Measurements from ENCODE around the gene CA4.

CA4 gene

DNA sequence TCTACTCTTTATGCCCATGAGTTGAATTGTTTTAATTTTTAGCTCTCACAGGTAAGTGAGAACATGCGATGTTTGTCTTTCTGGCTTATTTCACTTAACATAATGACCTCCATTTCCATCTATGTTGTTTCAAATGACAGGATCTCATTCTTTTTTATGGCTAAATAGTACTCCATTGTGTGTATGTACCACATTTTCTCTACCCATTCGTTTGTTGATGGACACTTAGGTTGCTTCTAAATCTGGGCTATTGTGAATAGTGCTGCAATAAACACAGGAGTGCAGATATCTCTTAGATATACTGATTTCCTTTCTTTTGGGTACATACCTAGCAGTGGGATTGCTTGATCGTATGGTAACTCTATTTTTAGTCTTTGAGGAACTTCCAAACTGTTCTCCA is 19.3 kb upstream of the CA4 start:
- DNase-seq (ENCODE audit: low spot score): no peak

DNA sequence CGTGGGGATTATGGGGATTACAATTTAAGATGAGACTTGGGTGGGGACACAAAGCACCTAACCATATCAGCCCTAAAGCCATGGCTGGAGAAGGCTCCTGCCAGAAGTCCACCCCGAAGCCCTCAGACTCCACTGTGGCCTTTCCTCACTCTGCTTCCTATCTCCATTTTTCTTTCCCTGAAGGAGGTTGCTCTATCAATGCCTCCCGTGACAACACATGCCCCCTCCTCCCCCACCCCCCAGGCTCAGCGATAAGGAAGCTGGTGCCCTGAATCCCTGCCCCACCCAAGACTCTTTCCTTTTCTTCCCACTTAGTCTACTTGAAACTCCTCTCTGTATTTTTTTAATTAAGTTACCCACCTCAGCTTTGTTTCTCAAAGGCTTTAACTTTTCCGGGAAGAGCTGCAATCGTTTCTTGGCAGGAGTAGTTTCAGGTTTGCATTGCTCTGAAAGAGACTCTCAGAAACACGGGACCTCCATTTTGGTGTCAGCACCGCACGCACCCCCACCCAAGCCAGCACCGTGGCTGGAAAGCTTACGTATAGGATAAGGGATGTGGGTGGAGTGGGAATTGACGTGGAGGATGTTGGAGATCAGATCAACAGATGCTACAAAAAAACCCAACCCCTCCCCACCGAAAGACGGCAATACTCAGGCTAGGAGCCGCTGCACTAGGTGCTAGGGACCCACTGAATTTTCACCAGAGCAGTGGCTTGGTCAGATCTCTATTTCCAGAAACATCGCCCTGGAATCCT is 15.2 kb upstream of the CA4 start:
- no peak for DNase-seq (ENCODE audit: low spot score)

DNA sequence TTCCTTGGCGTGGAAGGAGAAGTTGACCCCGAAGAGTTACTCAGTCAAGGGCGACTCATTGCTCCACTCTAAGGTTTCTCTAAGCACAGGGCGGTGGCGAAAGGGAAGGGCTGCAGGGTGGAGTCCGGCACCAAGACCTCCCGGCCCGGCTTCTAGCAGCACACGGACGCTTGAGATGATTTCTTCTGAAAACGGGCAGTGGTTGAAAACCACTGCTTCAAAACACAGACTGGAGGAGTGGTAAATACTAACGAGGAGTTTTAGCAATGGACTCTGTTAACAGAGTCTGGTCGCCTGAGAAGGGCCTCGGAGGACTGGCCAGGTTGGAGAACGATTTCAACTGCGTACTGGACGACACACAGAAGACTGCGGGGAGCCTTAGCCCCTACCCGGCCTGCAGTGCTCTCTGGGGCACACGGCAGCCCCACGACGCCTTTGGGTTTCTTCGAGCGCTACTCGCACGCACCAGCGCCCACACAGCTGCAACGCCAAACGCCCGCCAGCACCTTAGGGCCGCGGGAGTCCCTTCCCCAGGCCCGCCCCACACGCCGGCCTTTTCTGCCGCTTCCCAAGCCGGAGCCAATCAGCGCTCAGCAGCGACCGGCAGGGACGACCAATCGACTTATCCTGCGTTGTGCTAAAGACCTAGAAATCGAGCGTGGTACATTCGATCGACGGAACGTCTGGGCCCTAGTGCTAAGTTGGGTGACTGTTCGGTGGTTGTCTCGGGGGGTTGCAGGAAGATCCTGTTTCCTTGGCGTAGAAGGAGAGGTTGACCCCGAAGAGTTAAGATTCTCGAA is 14.4 kb upstream of the CA4 start:
- no peak for DNase-seq (ENCODE audit: low spot score)

DNA sequence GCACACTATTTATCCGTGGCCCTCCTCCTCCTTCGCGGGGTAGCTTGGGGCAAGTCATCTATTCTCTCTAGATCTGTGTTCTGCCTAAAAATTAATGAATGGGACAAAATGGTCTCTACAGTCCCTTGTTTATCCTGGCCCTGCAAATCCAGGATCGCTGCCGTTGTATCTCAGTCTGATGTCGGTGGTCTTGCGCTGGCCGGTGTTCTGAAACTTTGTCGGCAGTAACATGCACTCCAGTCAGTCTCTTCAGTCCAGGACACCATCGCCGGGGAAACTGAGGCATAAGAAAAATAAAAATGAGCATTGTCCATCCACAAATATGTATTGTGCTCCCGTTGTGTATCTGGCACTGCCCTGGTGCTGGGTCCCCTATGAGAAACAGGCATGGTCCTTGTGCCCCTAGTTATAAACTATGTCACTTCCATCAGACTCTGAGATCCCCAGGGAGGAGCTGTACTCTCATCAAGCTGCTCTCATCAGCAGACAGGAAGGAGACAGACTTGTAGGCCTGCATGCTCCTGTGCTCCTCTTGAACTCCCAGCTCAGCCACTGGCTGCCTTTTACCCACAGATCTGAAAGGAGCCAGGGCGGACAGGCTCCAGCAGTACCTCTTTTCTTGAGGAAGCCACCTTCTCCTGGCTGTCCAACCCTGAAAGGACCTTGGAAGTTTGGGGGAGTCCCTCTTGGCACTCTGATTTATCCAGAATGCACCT is 13.7 kb upstream of the CA4 start:
- DNase-seq (ENCODE audit: low spot score): no peak

DNA sequence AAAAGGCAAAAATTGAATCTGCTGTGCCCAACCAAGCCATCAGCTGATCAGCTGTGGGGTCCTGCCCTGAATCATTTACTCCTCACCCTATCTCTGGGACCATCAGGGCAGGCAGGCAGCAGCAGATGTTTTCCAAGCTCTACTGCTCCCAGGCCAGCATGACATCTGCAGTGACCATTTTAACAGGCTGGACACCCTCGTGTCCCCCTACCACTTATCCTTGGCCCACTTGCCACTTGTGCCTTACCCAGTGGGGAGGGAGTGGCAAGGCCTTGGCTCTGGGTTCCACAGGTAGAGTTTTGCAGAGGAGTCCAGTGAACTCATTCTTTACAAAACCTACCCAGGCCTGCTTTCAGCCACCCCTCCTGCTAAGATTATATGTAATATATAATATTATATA is 12.0 kb upstream of the CA4 start:
- DNase-seq (ENCODE audit: low spot score): no peak

DNA sequence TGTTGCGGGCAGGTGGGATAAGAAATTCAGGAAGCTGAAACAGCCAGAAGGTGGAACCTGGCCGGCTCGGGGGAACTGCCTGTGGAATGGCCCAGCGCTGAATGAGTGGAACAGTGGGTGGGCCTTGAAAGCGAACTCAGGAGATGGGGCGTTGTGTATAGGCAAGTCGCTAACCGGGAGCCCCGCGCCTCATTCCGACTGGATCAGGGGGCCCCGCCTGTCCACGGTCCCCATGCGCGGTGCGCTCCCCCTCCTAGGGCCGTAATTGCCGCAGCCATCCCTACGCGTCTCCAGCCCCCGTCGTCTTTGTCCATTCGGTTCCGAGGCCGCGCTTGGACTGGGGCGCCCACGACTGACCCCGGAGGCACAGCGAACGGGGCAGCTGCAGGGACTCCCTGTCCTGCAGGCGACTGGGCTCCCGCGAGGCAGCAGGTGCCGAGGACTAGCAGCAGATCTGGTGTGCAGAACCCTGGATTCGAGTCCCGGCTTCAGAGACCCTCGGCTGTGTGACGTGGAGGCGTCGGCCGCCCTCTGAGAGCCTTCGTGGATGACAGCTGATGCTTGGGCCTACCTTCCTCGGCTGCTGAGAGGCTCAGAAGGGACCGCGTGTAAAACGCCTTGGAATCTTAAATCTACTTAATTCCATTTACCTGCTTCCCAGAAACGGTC is 10.9 kb upstream of the CA4 start:
- no peak for DNase-seq (ENCODE audit: low spot score)

DNA sequence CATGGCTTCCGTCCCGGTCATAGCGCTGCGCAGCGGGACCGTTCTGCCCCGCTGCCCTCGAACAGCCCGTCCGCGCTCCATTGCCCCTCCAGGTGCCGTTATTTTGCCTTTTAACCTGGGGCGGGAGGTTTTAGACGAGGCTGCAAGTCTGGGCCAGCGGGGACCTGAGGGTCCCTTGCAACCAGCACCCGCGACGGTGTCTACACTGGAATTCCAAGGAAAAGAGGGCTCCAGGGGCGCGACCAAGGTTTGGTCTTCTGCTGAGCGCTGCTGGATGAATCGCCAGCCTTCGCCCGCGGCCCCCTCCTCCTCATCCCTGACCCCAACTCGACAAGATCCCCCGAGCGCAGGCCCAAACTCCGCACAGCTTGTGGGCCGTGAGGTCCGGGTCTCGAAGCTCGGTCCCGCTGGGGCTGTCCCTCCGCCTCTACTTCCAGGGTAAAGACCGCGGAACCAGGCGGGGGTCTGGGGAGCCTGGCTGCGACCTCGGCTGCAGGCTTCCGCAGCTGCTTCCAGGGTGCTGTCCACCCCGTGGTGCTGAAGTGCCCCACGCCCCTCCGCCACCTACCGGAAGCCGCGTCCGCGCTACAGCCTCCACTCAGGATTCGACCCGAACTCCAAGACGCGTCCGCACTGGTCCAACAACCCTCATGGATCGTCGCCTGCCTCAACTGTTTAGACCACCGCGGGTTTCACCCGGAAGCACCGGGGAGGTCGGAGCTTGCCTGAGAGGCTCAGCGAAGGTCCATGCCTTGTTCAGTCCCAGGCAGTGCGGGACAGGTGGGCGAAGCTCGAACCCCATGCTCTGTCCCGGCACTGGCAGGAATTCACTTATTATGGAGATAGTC is 10.1 kb upstream of the CA4 start:
- peak; percentile 57 for DNase-seq (ENCODE audit: low spot score)

DNA sequence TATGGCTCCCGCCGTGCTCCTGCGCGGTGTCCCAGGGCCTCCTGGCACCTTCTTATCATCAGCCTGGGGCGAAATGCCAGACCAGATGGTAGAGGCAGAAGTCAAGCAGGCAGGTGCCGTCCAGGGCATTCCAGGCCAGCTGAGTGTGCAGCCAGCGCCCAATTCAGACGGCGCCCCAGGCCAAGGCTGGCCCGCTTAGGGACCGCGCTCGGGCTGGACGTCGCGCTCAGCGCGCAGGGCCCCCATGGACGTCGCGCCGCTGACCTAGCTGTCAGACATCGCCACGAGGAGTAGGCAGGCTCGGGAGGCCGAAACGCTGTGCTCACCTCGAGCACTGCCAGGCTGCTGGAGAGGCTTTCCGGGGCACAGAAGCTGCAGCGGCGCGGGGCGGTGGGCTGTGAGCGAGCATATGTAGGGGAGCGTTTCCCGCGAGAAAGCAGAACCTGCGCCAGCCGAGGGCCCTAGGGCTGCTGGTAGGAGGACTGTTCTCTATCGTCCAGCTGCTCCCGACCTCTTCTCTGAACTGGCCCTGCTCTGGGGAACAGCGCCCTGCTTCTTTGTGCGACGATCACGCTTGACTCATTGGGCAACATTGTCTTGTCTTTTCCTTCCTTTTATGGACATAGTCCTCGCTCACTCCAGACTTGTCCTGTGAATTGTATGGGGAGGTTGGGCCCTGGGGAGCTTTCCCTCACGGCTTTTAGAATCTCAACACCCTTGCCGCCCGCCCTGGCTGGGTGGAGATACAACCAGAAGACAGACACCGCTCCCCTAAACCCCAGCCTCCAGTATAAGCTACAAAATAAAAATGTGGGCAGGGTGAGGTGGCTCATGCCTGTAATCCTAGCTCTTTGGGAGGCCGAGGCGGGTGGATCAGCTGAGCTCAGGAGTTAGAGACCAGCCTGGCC is 8.4 kb upstream of the CA4 start:
- no peak for DNase-seq (ENCODE audit: low spot score)

DNA sequence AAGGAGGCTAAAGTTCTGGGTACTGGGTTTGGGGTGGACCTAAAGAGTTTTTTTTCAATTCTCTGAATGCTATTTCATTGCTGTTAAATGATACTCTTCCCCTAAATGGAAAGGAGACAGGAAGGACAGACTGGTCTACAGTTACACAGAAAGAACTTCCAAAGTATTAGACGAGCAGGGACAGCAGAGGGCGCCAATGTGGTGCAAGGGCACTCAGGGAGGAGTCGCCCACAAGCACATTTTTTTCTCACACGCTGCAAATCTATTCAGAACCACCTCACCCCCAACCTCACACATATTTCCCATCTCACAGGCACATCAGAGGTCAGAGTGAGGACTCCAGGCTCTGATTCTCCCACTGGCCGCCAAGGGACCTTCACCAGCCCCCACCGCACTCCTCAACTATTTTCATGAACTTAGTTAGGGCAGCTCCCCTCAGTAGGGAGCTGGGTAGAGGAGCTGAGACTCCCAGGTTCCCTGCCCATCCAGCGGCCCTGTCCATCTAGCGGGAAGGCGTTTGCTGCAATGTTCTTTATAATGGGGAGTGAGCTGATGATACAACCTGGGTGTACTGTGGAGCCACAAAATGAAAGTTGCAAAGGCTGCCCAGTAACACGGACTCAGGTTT is 6.8 kb upstream of the CA4 start:
- DNase-seq (ENCODE audit: low spot score): peak; percentile 87

DNA sequence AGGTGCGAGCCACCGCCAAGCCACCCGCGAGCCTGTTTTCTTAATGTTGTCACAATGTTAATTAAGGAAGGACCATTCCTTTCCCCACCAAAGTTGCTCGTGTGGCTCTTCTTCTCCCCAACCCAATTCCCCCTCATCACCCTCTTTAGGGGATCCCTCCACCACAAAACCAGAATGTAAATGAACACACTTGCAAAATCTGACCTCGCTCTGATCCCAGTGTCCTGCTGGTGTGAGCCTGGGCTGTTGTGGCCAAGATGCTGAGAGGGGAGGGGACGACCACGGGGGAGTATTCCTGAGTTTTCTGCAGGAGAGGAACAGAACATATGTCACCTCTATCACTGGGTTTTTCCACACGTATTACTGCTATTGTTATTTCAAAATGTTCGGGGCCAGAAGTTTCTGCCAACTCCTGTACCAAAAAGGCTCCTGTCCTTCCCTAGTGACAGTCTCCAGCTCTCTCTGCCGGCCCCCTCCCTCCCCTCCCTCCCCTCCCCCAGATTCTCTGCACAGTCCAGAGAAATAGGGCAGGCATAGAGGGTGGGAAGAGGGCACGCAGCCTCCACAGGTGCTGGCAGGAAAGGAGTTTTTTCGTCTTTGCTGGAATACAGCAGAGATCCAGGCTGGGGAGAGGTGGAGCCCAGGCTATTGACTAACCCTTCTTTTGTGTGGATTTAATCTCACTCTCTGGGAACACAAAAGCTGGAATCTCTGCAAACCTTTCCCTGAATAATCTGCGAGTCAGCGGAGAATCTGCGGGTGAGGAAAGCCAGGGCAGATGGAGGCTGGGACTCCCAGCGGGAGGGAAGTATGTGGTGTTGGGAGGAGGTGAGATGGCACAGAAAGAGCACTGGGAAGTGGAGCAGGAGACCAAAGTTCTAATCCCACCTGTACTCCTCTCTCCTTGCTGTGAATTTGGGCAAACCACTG is 4.5 kb upstream of the CA4 start:
- DNase-seq (ENCODE audit: low spot score): no peak

DNA sequence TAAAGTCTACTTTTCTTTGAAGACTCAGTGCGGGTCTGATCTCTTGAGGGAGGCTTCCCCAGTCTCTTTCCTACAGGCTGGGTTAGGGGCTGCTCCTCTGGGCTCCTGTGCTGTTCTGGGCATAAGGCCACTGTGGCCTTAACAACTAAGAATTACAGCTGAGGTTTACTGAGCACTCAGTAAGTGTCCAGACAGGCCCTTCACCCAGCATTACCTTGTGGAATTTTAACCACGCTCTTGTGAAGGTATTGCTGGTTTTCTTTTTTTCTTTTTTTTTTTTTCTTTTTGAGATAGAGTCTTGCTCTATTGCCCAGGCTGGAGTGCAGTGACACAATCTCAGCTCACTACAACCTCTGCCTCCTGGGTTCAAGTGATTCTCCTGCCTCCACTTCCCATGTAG is 3.6 kb upstream of the CA4 start:
- no peak for DNase-seq (ENCODE audit: low spot score)

DNA sequence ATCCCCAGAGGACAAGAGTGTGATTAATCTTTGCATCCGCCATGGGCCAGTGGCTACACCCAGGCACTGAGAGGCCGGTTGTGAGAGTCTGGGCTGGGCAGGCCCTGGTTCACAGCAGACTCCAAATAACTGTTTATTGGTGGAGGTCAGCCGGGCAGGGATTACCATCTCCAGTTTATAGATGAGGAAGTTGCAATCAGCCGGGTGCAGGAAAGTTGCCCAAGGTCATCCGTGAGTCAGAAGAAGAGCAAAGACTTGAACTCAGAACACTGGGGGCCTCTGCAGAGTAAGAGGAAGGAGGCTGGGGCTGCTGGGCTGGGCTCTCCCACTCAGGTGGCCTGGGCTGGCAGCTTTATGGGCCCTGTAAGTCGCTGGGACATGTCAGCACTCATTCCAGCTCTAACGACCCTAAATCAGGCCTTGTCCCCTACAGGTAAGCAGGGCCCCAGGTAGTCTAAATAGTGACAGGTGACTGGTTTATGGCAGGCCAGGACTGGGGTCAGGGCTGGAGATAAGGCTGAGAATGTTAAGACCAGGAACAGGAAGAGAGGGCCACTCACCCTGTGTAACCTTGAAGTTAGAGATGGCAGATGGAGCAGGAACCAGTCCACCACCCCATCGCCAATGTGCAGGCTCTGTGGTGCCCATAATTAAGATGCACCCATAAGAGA is 2.1 kb upstream of the CA4 start:
- DNase-seq (ENCODE audit: low spot score): no peak

DNA sequence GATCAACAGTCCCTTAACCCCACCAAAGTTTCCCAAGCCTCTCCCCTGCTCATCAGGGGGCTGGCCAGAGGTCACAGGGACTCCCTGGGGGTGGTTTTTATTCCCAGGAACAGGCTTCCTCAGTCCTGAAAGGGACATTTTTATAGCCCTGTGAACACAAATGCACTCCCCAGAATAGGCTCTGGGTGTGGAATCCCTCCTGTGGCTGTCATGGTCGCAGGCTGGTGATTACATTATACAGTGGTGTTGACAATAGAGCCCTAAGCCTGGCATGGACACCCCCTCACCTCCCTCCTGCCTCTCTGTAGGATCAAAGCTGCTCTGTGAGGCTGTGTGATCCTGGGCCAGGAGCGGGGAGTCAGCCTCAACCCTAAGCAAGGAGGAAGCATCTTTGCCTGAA is 1.4 kb upstream of the CA4 start:
- DNase-seq (ENCODE audit: low spot score): no peak

DNA sequence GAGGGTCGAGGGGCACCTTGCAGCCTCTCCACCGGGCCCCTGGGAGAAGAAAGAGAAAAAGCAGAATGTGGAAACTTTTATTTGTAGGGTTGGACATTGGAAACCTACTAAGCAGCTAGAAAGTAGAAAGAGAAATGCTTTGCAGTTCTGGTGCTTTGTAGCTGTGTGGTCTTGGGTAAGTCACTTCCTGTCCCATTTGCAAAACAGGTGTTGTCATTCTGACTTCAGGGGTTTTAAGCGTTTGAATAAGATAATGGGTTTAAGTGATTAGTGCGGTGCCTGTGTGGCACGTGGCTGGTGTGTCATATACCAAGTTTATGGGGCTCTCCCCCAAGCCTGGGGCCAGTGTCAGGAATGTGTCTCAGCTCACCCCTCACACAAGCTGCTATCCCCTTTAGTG is 1.6 kb downstream of the CA4 start:
- no peak for DNase-seq (ENCODE audit: low spot score)

DNA sequence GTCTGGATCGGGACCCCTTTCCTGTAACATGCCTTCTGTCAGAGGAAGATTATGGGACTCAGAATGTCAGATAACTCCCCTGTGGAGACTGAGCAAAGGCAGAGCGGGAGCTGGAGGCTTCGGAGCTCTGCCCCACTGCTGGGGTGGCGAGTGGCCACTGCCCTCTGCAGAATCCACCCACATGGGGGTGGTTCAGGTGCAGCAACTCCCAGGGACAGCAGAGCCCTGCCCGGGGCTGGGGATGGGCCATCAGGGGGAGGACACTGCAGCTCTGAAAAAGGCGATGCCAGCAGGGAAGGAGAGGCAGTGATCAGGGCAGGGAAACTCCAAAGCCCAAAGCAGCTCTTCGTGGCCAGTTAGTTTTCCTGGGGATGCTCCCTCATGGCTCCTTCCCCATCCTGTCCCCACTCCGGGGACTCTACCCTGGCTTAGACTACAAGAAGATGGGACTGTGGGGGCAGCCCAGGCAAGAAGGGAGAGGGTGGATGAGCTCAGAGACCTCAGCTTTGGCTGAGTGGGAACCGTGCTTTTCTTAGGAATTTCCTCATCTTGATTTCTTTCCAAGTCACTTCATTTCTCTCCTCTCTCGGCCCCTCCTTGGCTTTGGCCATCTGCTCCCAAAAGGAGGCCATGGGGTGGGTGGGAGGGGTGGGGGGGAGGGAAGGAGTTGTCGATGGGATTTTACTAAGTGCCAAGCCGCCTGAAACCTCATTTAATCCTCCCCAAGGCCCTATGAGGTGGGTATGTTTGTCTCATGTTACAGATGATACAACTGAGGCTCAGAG is 4.0 kb downstream of the CA4 start:
- no peak for DNase-seq (ENCODE audit: low spot score)

DNA sequence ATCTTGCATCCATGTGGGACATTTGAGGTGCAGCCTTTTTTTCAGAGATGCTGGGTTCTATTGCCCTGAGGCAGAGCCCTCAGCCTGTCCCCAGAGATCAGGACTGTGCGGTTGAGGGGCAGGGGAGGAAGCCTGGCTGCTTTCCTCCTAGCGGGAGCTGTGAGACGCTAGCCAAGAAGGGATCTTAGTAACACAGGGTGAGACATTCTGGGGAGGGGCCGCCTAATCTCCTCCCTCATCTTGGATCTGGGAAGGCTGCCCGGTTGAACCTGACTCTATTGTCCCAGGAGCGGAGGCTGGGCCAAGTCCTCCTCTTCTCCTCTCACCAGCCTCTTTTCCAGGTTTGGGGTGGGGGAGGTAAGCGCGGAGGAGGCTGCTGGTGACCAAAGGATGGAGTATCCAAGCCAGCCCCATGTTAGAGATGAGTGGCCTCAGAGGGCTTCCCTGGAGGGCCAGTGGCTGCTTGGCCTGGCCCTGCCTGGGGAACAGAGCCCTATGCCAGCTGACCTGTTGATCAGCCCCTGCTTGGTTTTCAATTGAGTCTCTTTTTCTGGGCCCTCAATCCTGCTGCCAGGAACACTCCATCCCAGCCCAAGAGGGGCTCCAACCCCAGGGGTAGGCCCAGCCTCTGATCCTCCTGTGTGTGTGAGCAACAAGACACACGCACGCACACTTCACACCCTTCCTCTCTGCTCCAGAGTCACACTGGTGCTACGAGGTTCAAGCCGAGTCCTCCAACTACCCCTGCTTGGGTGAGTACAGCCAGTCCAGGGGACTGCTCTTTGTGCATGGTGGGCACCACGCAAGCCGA is 5.0 kb downstream of the CA4 start:
- DNase-seq (ENCODE audit: low spot score): no peak

DNA sequence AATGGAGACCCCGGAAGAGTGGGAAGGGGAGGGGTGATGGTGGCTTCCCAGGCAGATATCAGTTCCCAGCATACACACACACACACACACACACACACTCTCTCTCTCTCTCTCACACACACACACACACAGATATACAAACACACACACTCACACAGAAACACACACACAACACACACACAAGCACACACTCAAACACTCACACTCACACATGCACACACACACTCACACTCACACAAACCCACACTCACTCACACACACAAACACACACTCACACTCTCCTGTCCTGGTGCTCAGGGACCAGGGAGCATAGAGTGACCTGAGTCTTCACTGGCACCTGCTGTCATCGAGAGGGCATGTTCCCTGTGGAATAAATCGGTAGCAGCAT is 5.6 kb downstream of the CA4 start:
- DNase-seq (ENCODE audit: low spot score): no peak
